ENCODE measurements around the gene MVP. TPM values are rescaled to one million over a fixed set of nuclear protein-coding genes. Genes with fewer than 3 reads are reported as not detected.

Gene MVP
- total RNA-seq, 1 experiment from 2014 or later: 164 TPM

DNA sequence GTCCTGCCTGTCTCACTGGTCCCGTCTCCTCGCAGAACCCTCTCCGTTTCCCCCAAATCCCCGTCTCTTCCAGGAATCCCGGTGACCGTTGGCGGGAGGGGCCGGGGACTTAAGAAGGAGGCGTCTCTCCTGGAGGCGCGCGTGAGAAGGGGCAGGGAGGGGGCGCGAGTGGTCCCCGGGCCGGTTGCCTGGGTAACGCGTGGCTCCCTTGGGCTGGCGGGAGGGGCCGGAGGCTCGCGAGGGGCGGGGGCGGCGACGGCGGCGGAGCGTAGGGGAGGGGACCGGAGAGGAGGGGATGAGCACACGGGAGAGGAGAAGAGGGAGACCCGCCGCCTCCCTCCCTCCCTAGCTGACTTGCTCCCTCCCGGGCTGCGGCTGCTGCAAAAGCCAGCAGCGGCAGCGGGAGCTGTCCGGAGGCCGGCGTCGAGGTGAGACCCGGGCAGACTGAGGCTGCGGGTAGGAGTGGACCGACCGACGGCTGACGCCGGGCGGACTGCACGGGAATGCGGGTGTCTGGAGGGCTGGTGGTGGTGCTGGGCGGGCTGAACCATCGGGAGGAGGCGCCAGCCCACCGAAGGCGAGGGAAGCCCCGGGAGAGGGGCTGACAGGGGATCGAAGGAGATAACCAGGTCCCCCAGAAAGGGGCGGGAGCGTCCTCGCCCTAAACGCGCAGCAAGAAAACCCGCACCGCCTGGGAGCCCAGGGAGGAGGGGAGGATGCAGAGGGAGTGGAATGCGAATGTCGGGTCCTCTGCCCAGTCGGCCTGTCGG is 8.2 kb upstream of the MVP start, which contains the start of gene PRRT2:
Gene PRRT2 (plus strand): TSS at position 298 of the 770 bp plus-strand sequence. CDS start 862 bp downstream, outside the sequence.
- peak within 1 kb of the TSS; percentile 28 for H3K27ac Mint-ChIP-seq (ENCODE audit: unreplicated experiment)
- no peaks in the 10 kb centered on the region for H3K9me3 Mint-ChIP-seq (ENCODE audit: low read depth, unreplicated experiment)
- H3K27me3 Mint-ChIP-seq (ENCODE audit: unreplicated experiment): peaks cover 39% of the 10 kb centered on the region
- intact Hi-C loops (cut with micrococcal nuclease; ENCODE audit: unreplicated experiment): loop anchor here (10.0 kb wide), 1 partner anchor 107 kb away; no protein-coding TSS in a partner anchor
- H3K36me3 Mint-ChIP-seq (ENCODE audit: insufficient read depth, unreplicated experiment): peaks cover 85% of the 10 kb centered on the region
- CTCF ChIA-PET: interaction anchor here (0.5 to 0.9 kb wide), 6 partner anchors 10 to 822 kb away, joined by 3 to 6 read pairs (median 4); partner anchors contain the start of gene KIF22
- H3K4me1 Mint-ChIP-seq (ENCODE audit: low read depth, unreplicated experiment): peaks cover 32% of the 10 kb centered on the region
- peak; percentile 47 for DNase-seq
- TF ChIP-seq CTCF (IDR thresholded peaks at IDR 0.05; ENCODE audit: unreplicated experiment): no peak
- no TSS peak for BruUV-seq (replicated peaks)
- peak within 1 kb of the TSS; percentile 81 for H3K4me3 Mint-ChIP-seq (ENCODE audit: low read depth, unreplicated experiment)

GRCh38 chr16:29812754-29813643 is 7.3 kb upstream of the MVP start:
- no TSS peak for BruUV-seq (replicated peaks)
- no peak for DNase-seq
- Mint-ChIP-seq H3K27me3 (ENCODE audit: unreplicated experiment) (peaks cover 39% of the 10 kb centered on the region), H3K4me1 (ENCODE audit: low read depth, unreplicated experiment) (peaks cover 34% of the 10 kb centered on the region), H3K4me3 (ENCODE audit: low read depth, unreplicated experiment) (peak overlapping the region; percentile 96), H3K27ac (ENCODE audit: unreplicated experiment) (no peak overlapping the region), H3K36me3 (ENCODE audit: insufficient read depth, unreplicated experiment) (peaks cover 85% of the 10 kb centered on the region), H3K9me3 (ENCODE audit: low read depth, unreplicated experiment) (no peaks in the 10 kb centered on the region)
- TF ChIP-seq CTCF (IDR thresholded peaks at IDR 0.05; ENCODE audit: unreplicated experiment): no peak
- CTCF ChIA-PET: no interaction called here
- intact Hi-C loops (cut with micrococcal nuclease; ENCODE audit: unreplicated experiment): loop anchor here (10.0 kb wide), 1 partner anchor 108 kb away; no protein-coding TSS in a partner anchor

- Mint-ChIP-seq H3K27ac (ENCODE audit: unreplicated experiment) (peak overlapping the region; percentile 94), H3K27me3 (ENCODE audit: unreplicated experiment) (peaks cover 39% of the 10 kb centered on the region), H3K9me3 (ENCODE audit: low read depth, unreplicated experiment) (no peaks in the 10 kb centered on the region), H3K4me1 (ENCODE audit: low read depth, unreplicated experiment) (peaks cover 33% of the 10 kb centered on the region), H3K36me3 (ENCODE audit: insufficient read depth, unreplicated experiment) (peaks cover 85% of the 10 kb centered on the region), H3K4me3 (ENCODE audit: low read depth, unreplicated experiment) (peak overlapping the region; percentile 96)
- BruUV-seq (replicated peaks): no TSS peak
- TF ChIP-seq CTCF (IDR thresholded peaks at IDR 0.05; ENCODE audit: unreplicated experiment): no peak
- intact Hi-C loops (cut with micrococcal nuclease; ENCODE audit: unreplicated experiment): loop anchor here (10.0 kb wide), 1 partner anchor 109 kb away; no protein-coding TSS in a partner anchor
- CTCF ChIA-PET: no interaction called here
- DNase-seq: no peak
These were observed 6.4 kb upstream of the MVP start for GRCh38 chr16:29813644-29814562.
